HG03103 (cell line): ENCODE data around the gene TAS2R13.

Experiments
- ATAC-seq: cut with Tn5 transposase; IDR thresholded peaks from one replicate; pipeline ENCODE4 v1.9.1; 2021; ENCODE audit warnings: low read depth; ENCODE audit not compliant: unreplicated experiment

TAS2R13 gene

DNA sequence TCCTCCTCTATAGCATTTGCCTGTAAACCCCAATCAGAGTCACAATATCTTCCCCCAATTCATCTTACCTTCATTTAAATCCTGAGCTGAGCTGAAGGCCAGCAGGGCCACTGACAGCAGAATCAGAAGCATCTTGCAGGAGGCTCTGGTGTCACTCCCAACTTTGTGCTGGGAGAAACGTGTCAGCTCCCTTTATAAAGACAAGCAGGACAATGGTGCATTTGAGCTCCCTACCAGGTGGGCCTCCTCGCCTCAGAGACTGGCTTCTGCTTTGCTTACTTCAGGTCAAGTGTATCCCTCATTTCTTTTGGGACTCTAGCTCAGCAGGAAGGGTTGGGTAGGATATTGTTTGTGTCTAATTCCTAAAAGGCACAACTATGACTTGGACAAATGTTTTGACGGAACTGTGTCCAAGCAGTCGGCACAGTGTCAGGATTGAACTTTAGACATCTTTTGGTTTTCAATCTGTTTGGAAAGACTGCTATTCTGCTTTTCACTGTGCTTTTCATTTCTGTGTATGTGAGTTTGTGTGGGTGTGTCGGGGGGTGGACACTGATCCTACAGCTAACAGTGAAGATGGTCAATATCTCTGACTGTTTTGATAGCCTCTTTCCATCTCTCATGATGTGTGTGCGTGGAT is 25.2 kb downstream of the TAS2R13 start, which contains the start of gene PRH1:
Gene PRH1 (minus strand): TSS at position 170 of the 640 bp plus-strand sequence. CDS start 38 bp downstream, at position 132.
- ATAC-seq: no peak

DNA sequence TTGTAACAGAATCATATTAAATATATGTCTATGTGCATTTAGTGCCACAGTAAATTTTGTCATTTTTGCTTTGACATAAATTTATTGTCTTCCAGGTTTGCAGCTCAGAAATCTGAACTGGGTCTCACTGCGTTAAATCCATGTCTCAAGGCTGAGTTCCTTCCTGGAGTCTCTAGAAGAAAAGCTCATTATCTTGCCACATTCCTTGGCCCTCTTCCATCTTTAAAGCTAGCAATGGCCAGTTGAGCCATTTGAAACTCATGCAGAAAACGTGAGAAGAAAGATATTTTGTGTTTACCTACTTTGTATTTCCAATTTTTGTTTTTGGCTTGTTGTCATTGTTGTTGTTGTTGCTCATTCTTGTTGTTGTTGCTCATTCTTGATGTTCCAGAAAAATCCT is 36.0 kb downstream of the TAS2R13 start:
- ATAC-seq: no peak

DNA sequence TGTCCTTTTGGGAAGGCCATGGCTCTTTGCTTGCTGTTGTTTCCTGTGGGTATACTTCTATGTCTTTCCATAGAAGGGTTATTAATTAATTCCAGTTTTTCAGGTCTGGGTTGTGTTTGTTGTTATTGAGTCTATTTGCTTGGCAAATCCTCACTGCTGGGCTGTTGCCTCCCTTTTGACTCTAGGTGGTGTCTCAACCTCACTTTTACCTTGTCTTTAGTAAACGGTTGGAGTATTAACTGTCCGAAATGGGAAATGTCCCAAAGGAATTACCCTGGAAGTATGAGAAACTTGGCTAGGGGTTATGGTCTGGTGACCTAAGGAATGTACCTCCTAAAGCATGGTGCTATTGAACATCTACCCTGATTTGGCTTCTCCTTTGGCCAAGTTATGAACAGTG is 42.0 kb downstream of the TAS2R13 start:
- no peak for ATAC-seq

DNA sequence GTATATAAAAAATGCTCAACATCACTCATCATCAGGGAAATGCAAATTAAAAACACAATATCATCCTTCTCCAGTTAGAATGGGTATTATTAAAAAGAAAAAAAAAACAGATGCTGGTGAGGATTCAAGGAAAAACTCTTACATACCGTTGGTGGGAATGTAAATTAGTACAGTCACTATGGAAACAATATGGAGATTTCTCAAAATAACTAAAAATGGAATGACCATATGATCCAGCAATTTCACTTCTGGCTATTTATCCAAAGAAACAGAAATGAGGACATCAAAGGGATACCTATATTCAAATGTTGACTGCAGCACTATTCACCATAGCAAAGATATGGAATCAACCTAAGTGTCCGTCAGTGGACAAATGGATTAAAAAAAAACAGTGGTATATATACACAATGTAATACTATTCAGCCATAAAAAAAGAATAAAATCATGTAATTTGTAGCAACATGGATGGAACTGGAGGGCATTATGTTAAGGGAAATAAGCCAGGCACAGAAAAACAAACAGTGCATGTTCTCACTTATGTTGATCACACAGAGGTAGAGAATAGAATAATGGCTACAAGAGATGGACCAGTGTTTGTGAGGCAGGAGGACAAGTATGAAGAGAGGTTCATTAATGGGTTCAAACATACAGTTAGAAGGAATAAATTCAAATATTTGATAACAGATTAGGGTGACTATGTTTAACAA is 45.7 kb downstream of the TAS2R13 start:
- no peak for ATAC-seq

DNA sequence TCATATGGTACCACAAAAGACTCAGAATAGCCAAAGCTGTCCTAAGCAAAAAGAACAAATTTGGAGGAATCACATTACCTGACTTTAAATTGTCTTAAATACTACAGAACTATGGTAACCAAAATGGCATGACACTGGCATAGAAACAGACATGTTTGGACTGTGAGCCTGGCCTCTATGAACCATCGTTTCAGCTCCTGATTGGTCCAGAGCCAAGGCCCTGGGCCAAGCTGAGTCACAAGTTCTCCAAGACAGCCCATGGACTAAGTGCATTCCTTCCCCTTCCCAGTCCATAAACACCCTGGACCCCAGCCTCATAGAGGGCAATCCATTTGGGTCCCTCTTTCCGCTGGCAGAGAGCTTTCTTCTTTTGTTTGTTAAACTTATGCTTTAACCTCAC is 48.0 kb downstream of the TAS2R13 start:
- no peak for ATAC-seq
